Measurements from ENCODE around the gene HOXB9.

Gene HOXB9

GRCh38 chr17:48623583-48623982, 2.6 kb downstream of the HOXB9 start:
- no peak for DNase-seq

DNA sequence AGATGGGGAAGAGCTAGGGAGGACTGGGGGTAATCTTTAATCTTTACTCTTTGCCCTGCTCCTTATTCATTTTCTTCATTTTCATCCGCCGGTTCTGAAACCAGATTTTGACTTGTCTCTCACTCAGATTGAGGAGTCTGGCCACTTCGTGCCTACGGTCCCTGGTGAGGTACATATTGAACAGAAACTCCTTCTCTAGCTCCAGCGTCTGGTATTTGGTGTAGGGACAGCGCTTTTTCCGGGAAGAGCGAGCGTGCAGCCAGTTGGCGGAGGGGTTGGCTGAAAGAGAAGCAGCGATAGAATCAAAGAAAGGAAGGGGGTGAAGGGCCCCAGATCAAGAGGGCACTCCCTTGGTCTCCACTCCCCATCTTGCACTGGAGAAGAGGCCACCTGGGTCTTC, 3.3 kb downstream of the HOXB9 start:
- DNase-seq, result no peak

DNA sequence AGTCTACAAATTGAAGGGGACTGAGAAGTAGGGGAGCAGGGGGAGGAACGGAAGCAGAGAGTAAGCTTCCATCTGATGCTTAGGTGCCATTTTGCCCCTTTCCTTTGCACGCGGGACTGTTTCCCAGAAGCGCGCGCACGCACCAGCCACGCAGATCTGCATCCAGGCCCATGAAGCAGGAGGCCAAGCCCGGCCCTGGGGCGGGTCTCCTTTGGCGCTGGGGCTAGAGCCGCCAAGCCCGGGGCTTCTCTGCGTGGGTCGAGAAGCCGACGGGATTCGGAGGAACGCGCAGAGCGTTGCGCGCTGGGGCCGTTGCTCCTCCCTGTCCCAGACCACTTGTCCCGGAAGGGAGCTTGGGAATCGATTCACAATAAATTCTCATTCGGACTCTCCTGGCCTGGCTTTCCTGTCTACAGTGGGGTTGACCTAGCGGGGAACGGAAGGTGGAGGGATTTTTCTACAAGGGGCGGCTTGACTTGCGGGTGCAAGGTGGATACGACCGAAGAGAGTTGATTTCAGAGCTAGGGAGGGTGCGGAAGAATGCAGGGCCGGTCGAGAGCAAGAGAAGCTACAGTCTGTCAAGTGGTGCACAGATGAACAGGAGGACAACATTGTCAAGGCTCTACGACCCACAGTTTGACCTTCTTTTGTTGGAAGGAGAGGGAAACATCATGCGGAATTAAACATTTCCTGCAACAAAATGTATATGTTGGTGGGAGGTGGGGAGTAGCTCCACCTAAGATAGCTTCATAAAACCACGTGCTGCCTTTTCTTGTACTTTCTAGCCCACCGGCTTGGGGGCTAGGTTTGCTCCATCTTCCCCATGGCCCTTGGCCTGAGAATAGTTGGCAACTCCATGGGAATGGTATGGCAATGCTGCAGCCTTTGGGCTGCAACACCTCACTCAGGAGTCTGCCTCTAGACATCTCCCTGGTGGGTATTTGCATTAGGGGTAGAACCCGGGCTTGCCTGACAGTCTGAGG, 4.5 kb downstream of the HOXB9 start:
- no peak for DNase-seq

DNA sequence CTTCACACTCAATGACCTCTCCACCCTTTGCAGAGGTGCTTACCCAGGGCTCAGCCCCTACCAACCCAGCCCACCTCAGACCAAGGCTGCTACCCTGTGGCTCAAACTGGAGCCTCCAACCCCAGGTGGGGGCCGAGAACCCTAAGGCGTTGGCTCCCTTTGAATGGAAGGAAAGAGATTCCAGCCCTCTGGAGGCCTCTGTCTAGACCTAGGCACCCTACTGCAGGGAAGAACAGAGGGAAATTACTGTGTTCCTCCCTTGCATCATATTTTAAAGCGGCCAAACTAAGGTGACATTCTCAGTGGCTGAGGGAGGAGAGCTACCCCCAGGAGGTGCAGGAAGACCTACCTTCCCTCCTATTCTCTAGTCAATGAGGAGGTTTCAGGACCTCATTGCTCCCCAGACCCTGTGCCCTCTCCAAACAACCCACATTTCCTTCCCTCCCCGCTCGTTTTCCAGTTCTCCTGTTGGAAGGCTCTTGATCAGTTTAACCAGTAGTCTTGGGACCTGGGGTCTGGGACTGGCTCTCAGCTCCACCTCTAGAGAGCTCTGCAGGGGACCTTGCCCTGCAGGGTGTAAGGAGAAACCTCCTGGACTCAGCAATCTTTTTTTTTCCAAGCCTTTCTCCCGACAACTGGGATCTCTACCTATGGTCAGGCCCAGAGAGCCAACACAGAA, 5.6 kb downstream of the HOXB9 start:
- DNase-seq, result no peak

DNA sequence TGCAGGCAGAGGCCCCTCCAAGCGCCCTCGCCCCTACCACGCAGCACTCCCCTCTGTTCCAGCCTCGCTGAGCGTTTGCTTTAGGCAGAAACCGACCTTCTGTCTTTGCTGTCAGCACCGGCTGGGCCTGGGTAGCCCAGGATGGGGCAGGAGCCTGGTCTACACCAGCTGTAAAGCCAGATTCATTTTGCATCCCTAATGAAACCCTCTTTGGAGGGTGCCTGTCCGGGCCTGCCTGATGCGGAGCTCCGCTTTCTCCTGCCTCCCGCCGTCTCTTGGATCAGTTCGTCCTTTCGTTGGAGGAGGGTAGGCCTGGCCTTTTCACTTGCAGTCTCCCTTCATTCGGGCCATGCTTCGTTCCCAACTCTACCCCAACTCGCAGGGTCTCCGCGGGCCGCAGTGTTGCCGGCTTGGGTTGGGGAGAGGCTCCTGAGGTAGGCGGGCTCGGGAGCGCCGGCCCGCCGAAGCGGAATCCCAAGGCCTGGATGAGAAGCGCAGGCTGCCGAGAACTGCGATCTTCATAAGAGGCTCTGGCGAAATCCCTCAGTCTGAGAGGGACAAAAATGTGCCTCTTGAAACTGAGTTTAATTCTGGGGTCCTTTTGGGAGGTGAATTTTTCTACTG, 6.2 kb downstream of the HOXB9 start:
- no peak for DNase-seq

DNA sequence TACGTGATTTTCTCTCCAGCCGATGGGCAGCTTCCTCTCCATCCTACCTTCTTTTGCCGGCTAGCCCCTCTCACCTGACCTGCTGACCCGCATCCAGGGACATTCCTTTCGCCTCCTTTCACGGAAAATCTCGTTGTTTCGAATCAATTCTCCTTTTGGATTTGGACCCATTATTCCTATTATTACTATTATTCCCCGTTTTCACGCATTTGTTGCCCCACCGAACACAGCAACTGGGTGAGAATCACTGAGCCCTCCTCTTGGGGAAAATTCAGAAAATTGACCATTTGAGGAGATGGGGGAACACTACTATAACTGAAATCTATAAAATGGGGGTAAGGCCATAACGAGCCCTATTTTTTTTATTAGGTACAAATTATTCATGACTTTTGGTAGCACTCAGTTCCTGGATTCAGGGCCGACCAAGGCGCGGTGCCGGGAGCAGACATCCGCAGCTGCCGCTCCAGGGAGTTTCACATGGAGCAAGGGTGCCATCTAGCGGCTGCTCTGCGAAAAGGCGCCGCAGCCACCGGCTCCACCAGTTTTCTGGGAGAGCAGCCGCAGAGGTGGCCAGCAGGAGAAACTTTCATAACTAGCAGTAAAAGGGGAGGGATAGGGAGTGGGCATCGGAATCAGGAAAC, 7.8 kb downstream of the HOXB9 start:
- peak; percentile 87 for DNase-seq

DNA sequence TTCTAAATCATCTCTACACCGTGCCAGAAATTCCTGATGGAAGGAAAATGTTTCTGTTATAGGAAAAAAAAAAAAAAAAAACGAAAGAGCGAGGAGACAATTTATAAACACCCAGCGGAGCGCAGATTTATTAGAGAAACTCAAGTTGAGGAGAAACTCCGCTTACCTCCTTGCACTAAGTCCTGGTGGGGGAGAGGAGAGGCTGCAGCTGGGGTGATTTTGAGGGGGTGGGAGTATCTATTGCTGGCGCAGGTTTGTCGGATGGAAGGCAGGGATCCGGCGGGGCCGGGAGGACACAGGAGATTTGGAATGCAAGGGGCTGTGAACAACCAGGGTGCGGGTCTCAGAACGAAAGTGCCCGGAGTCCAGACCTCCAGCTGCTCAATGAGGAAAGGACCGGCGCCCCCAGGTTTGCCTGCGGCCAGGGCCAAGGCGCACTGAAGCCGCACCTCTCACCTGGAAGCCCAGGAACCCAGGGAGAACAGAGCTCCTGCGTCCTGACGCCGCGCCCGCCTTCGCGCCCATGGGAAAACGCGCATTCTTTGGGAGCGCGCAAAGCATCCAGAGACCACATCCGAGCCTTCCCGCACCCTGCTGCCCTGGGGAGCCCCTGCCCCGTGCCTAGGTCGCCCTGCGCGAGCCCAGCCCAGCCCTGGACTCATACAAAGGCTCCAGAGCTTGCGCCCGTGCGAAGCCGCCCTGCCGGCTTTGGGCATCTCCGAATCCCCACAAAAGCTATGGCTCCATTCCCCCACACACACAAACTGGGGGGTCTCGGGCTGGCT, 8.5 kb downstream of the HOXB9 start:
- DNase-seq, result no peak

GRCh38 chr17:48616717-48617470, 9.3 kb downstream of the HOXB9 start:
- DNase-seq, result no peak

DNA sequence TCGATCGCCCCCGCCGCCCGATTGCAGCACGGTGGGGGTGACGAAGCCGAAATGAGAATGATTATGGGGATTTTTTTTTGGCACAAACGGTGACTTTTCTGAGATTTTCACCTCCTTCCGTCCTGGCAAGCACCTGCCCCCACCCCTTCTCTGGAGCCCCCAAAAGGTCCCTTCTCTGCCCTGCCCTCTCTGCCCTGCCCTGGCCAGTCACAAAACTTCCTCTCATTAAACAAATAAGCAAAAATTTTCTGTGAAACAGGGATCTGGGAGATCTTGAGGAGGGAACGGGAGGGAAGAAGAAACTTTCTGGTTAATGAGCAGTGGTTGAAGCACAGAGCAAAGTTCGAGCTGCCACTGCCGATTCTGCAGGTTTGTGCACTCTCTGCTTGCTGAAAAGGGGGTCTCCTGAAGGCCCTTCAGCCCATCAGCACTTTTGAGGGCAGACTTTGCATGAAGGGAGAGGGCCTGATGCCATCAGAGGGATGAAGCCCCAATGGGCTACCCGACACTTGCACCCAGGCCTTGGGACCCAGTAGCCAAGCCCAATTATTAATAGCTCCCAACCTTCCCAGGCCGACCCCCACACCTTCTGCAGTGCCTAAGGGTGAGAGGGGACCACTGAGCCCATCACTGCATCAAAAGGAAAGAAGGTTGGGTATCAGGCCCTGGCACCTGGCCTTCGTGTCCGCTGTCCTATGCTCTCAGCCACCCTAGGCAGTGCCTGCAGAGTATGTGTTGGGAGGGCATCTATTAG, 10.0 kb downstream of the HOXB9 start:
- no peak for DNase-seq

- no peak for DNase-seq
These were observed 10.9 kb downstream of the HOXB9 start, which contains the start of gene HOXB8 for GRCh38 chr17:48615047-48615962. TSS of gene HOXB8 (minus strand) at chr17:48615292. CDS start at chr17:48614704, 588 bp downstream.

- peak; percentile 47 for DNase-seq
These were observed 12.1 kb downstream of the HOXB9 start for GRCh38 chr17:48613862-48614694.

DNA sequence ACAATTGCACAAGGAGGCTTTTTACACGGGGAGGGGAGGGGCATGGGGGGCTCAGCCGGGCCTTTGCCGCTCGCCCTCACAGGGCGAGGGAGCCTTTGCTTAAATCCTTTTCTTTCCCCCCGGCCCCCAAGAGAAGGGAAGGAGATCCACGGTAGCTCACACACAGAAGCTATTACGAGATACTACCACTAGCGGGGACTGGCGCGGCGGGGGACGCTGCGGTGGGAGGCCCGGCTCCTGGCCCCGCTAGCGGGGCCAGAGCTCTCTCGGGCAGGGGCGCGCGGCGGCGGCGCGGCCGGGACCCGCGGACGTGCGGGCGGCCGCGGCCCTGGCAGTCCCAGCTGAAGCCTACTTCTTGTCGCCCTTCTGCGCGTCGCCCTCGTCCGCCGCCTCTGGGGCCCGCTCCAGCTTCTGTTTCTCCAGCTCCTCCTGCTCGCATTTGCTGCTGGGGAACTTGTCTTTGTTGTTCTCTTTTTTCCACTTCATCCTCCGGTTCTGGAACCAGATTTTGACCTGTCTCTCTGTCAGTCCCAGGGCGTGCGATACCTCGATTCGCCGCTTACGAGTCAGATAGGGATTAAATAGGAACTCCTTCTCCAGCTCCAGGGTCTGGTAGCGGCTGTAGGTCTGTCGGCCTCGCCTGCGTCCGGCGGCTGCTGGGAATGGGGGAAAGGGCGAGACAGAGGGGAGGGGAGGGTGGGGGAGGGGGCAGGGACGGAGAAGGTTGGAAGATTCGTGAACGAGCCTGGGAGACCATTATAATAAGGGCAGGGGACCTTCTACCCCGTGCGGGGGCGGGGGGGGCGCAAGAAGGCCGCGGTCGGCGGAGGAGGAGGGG, 13.1 kb downstream of the HOXB9 start:
- DNase-seq, result peak; percentile 59

DNA sequence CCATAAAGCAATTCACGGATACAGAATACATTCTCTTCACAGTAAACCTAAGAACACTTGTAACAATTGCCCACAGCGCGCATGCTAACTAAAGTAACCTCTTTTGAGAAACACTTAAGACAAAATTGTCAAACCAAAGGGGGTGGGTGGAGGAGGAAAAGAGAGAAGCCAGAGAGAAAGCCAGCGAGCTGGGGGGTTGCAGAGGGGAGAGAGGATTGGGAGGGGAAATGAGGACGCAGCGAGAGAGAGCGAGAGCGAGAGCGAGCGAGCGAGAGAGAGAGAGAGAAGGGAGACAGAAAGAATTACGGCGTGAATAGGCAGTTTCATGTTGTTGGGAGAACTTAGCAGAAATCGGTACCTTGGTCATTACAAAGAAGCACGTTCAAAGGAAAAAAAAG, 13.7 kb downstream of the HOXB9 start:
- DNase-seq, result no peak

GRCh38 chr17:48611681-48612455, 14.3 kb downstream of the HOXB9 start:
- DNase-seq, result peak; percentile 26

GRCh38 chr17:48611213-48611612, 14.9 kb downstream of the HOXB9 start:
- DNase-seq, result peak; percentile 16

Measured in CD4-positive, alpha-beta T cell treated with Interleukin-6 for 4 hours (primary cell).